ENCODE measurements around the gene TIGD1.

Gene TIGD1

GRCh38 chr2:232525791-232526371 lies 24.5 kb downstream of the TIGD1 start, which contains the start of gene CHRND:
TSS of gene CHRND (plus strand) at chr2:232526160. CDS start at chr2:232526216, 56 bp downstream.
- Histone ChIP-seq H3K9me3 (replicated peaks; ENCODE audit: low read length) (no peaks in the 10 kb centered on the region), H3K4me3 (ENCODE audit: low read length) (no peak within 1 kb of the TSS), H3K4me2 (ENCODE audit: low read length) (no peak within 1 kb of the TSS), H3K9ac (ENCODE audit: low read depth, low read length) (no peak within 1 kb of the TSS), H3K27me3 (ENCODE audit: control insufficient read depth, insufficient read depth, low read length) (peaks cover 26% of the 10 kb centered on the region), H3K36me3 (ENCODE audit: insufficient read depth, low read length) (no peaks in the 10 kb centered on the region), H3K4me1 (ENCODE audit: control insufficient read depth, insufficient read depth, low read length) (peaks cover 25% of the 10 kb centered on the region)

GRCh38 chr2:232525199-232525598 lies 25.2 kb downstream of the TIGD1 start:
- peaks cover 25% of the 10 kb centered on the region for H3K4me1 ChIP-seq (ENCODE audit: control insufficient read depth, insufficient read depth, low read length)
- no peaks in the 10 kb centered on the region for H3K9me3 ChIP-seq (replicated peaks; ENCODE audit: low read length)
- H3K9ac ChIP-seq (ENCODE audit: low read depth, low read length), result no peak overlapping the region
- no peak overlapping the region for H3K4me2 ChIP-seq (ENCODE audit: low read length)
- no peaks in the 10 kb centered on the region for H3K36me3 ChIP-seq (ENCODE audit: insufficient read depth, low read length)
- no peak overlapping the region for H3K4me3 ChIP-seq (ENCODE audit: low read length)
- peaks cover 30% of the 10 kb centered on the region for H3K27me3 ChIP-seq (ENCODE audit: control insufficient read depth, insufficient read depth, low read length)

- Histone ChIP-seq H3K4me1 (ENCODE audit: control insufficient read depth, insufficient read depth, low read length) (peaks cover 25% of the 10 kb centered on the region), H3K4me3 (ENCODE audit: low read length) (no peak overlapping the region), H3K9ac (ENCODE audit: low read depth, low read length) (no peak overlapping the region), H3K36me3 (ENCODE audit: insufficient read depth, low read length) (no peaks in the 10 kb centered on the region), H3K27me3 (ENCODE audit: control insufficient read depth, insufficient read depth, low read length) (peaks cover 30% of the 10 kb centered on the region), H3K4me2 (ENCODE audit: low read length) (peak overlapping the region; percentile 89), H3K9me3 (replicated peaks; ENCODE audit: low read length) (no peaks in the 10 kb centered on the region)
These were observed 25.6 kb downstream of the TIGD1 start for GRCh38 chr2:232524771-232525170.

- H3K9ac ChIP-seq (ENCODE audit: low read depth, low read length), result no peak overlapping the region
- H3K9me3 ChIP-seq (replicated peaks; ENCODE audit: low read length), result no peaks in the 10 kb centered on the region
- peaks cover 37% of the 10 kb centered on the region for H3K27me3 ChIP-seq (ENCODE audit: control insufficient read depth, insufficient read depth, low read length)
- peaks cover 19% of the 10 kb centered on the region for H3K4me1 ChIP-seq (ENCODE audit: control insufficient read depth, insufficient read depth, low read length)
- H3K4me2 ChIP-seq (ENCODE audit: low read length), result peak overlapping the region; percentile 89
- peak overlapping the region; percentile 63 for H3K4me3 ChIP-seq (ENCODE audit: low read length)
- H3K36me3 ChIP-seq (ENCODE audit: insufficient read depth, low read length), result no peaks in the 10 kb centered on the region
These were observed 26.4 kb downstream of the TIGD1 start for GRCh38 chr2:232523682-232524597.

GRCh38 chr2:232523402-232523681 lies 27.0 kb downstream of the TIGD1 start:
- Histone ChIP-seq H3K27me3 (ENCODE audit: control insufficient read depth, insufficient read depth, low read length) (peaks cover 43% of the 10 kb centered on the region), H3K9me3 (replicated peaks; ENCODE audit: low read length) (no peaks in the 10 kb centered on the region), H3K4me2 (ENCODE audit: low read length) (peak overlapping the region; percentile 89), H3K9ac (ENCODE audit: low read depth, low read length) (no peak overlapping the region), H3K36me3 (ENCODE audit: insufficient read depth, low read length) (no peaks in the 10 kb centered on the region), H3K4me1 (ENCODE audit: control insufficient read depth, insufficient read depth, low read length) (peaks cover 16% of the 10 kb centered on the region), H3K4me3 (ENCODE audit: low read length) (peak overlapping the region; percentile 63)

- H3K4me2 ChIP-seq (ENCODE audit: low read length), result peak overlapping the region; percentile 69
- H3K36me3 ChIP-seq (ENCODE audit: insufficient read depth, low read length), result no peaks in the 10 kb centered on the region
- no peak overlapping the region for H3K4me3 ChIP-seq (ENCODE audit: low read length)
- peaks cover 47% of the 10 kb centered on the region for H3K27me3 ChIP-seq (ENCODE audit: control insufficient read depth, insufficient read depth, low read length)
- no peaks in the 10 kb centered on the region for H3K9me3 ChIP-seq (replicated peaks; ENCODE audit: low read length)
- peaks cover 16% of the 10 kb centered on the region for H3K4me1 ChIP-seq (ENCODE audit: control insufficient read depth, insufficient read depth, low read length)
- H3K9ac ChIP-seq (ENCODE audit: low read depth, low read length), result no peak overlapping the region
These were observed 27.5 kb downstream of the TIGD1 start for GRCh38 chr2:232522623-232523401.

- Histone ChIP-seq H3K9ac (ENCODE audit: low read depth, low read length) (no peak overlapping the region), H3K36me3 (ENCODE audit: insufficient read depth, low read length) (no peaks in the 10 kb centered on the region), H3K4me2 (ENCODE audit: low read length) (peak overlapping the region; percentile 69), H3K9me3 (replicated peaks; ENCODE audit: low read length) (no peaks in the 10 kb centered on the region), H3K27me3 (ENCODE audit: control insufficient read depth, insufficient read depth, low read length) (peaks cover 50% of the 10 kb centered on the region), H3K4me3 (ENCODE audit: low read length) (no peak overlapping the region), H3K4me1 (ENCODE audit: control insufficient read depth, insufficient read depth, low read length) (peaks cover 16% of the 10 kb centered on the region)
These were observed 28.3 kb downstream of the TIGD1 start for GRCh38 chr2:232521959-232522622.

- peaks cover 16% of the 10 kb centered on the region for H3K4me1 ChIP-seq (ENCODE audit: control insufficient read depth, insufficient read depth, low read length)
- H3K4me2 ChIP-seq (ENCODE audit: low read length), result no peak overlapping the region
- peaks cover 60% of the 10 kb centered on the region for H3K27me3 ChIP-seq (ENCODE audit: control insufficient read depth, insufficient read depth, low read length)
- no peak overlapping the region for H3K4me3 ChIP-seq (ENCODE audit: low read length)
- no peaks in the 10 kb centered on the region for H3K36me3 ChIP-seq (ENCODE audit: insufficient read depth, low read length)
- no peak overlapping the region for H3K9ac ChIP-seq (ENCODE audit: low read depth, low read length)
- H3K9me3 ChIP-seq (replicated peaks; ENCODE audit: low read length), result no peaks in the 10 kb centered on the region
These were observed 29.3 kb downstream of the TIGD1 start for GRCh38 chr2:232521098-232521497.

GRCh38 chr2:232520489-232520888 lies 29.9 kb downstream of the TIGD1 start:
- Histone ChIP-seq H3K4me1 (ENCODE audit: control insufficient read depth, insufficient read depth, low read length) (peaks cover 14% of the 10 kb centered on the region), H3K4me2 (ENCODE audit: low read length) (no peak overlapping the region), H3K27me3 (ENCODE audit: control insufficient read depth, insufficient read depth, low read length) (peaks cover 65% of the 10 kb centered on the region), H3K9ac (ENCODE audit: low read depth, low read length) (no peak overlapping the region), H3K36me3 (ENCODE audit: insufficient read depth, low read length) (no peaks in the 10 kb centered on the region), H3K4me3 (ENCODE audit: low read length) (no peak overlapping the region), H3K9me3 (replicated peaks; ENCODE audit: low read length) (no peaks in the 10 kb centered on the region)

- Histone ChIP-seq H3K9me3 (replicated peaks; ENCODE audit: low read length) (no peaks in the 10 kb centered on the region), H3K36me3 (ENCODE audit: insufficient read depth, low read length) (no peaks in the 10 kb centered on the region), H3K4me1 (ENCODE audit: control insufficient read depth, insufficient read depth, low read length) (peaks cover 11% of the 10 kb centered on the region), H3K27me3 (ENCODE audit: control insufficient read depth, insufficient read depth, low read length) (peaks cover 71% of the 10 kb centered on the region), H3K4me2 (ENCODE audit: low read length) (no peak within 1 kb of the TSS), H3K4me3 (ENCODE audit: low read length) (no peak within 1 kb of the TSS), H3K9ac (ENCODE audit: low read depth, low read length) (no peak within 1 kb of the TSS)
These were observed 30.5 kb downstream of the TIGD1 start, which contains the start of gene PRSS56 for GRCh38 chr2:232519581-232520438. TSS of gene PRSS56 (plus strand) at chr2:232520388. CDS start at chr2:232520599, 211 bp downstream.
